ENCODE results near the gene COL17A1. TPM values are rescaled to one million over a fixed set of nuclear protein-coding genes. Genes with fewer than 3 reads are reported as not detected.

The COL17A1 gene
- total and polyA plus RNA-seq, 9 of the 15 experiments (the other 6 are each of a cell fraction or from before 2014, with no cell fraction given): not detected

GRCh38 chr10:104065748-104066147, 19.9 kb downstream of the COL17A1 start (continued):
- TF ChIP-seq NONO (IDR thresholded peaks at IDR 0.05; ENCODE audit: low read depth in 2 of 2, low read length in 1 of 2): no peak

GRCh38 chr10:104061196-104061595, 24.5 kb downstream of the COL17A1 start:
- no peak for TF ChIP-seq ATF2 (CRISPR knock-in tag; IDR thresholded peaks at IDR 0.05)
- no peak for TF ChIP-seq MAFG (tag; conservative IDR thresholded peaks at IDR 0.05)
- TF ChIP-seq ZBTB12 (CRISPR knock-in tag; IDR thresholded peaks at IDR 0.05): no peak
- Histone ChIP-seq H3K4me1 (replicated peaks in 1 of 2; ENCODE audit: control insufficient read depth in 2 of 2, insufficient read depth in 2 of 2, low read length in 2 of 2) (no peaks in the 10 kb centered on the region), H3K9ac (ENCODE audit: insufficient read depth in 1 of 2, low read depth in 2 of 2, low read length in 2 of 2) (no peak overlapping the region), H3K79me2 (ENCODE audit: control insufficient read depth, insufficient read depth, low read length) (no peaks in the 10 kb centered on the region), H3K36me3 (ENCODE audit: control insufficient read depth, insufficient read depth, low read length) (no peaks in the 10 kb centered on the region), H3K9me3 (replicated peaks; ENCODE audit: control insufficient read depth, insufficient read depth, low read depth, low read length) (no peaks in the 10 kb centered on the region), H4K20me1 (replicated peaks; ENCODE audit: control insufficient read depth, insufficient read depth, low read length) (no peaks in the 10 kb centered on the region), H3K4me2 (ENCODE audit: insufficient read depth, low read length) (no peak overlapping the region), H3K27ac (ENCODE audit: extremely low read depth, low read depth, low read length) (no peak overlapping the region), H3K4me3 (no peak overlapping the region), H2AFZ (ENCODE audit: low read depth, low read length) (no peak overlapping the region), H3K9me1 (ENCODE audit: control insufficient read depth, insufficient read depth, low read length) (no peaks in the 10 kb centered on the region), H3K27me3 (ENCODE audit: control insufficient read depth in 2 of 2, insufficient read depth in 2 of 2, low read length in 2 of 2) (peaks cover 4 to 57% of the 10 kb centered on the region in 2 experiments; a peak in 4 of 5 replicates)
- FAIRE-seq: no peak
- intact Hi-C loops (cut with micrococcal nuclease) (no loop called here), in situ Hi-C loops (cut with MboI) (no loop called here)
- no peak for DNase-seq (ENCODE audit: extremely low read depth in 1 of 4, low spot score in 3 of 4)
- ChIA-PET POLR2A (interaction anchor here (0.8 kb wide), 1 partner anchor 95 kb away, joined by 3 read pairs; no protein-coding TSS in a partner anchor), CTCF (ENCODE audit: low intra/inter-chr PET ratio) (no interaction called here)
- no peak for ATAC-seq
- WGBS (ENCODE audit: insufficient coverage, low coverage, missing lambda C conversion rate): 5% methylated on average over 6 of the region's 6 CpGs
- BruUV-seq (replicated peaks): no TSS peak
